HT-29 (cell line): ENCODE data around the gene KLC3. TPM values are rescaled to one million over a fixed set of nuclear protein-coding genes. Genes with fewer than 3 reads are reported as not detected.
"Not testable (repeated sequence)": the region's sequence is repeated elsewhere in the genome, so short reads cannot be mapped to it uniquely, and the experiment has no call there.

ENCODE experiments used
- DNase-seq: peaks from one replicate; pipeline ENCODE4 v3.0.0-alpha.2; 2015; ENCODE audit warnings: low spot score
- total RNA-seq: library from RNA; depleted of rRNA; stranded (reverse); fragments of >200 nt; shearing (Covaris generic); gene quantifications from 2 replicates; pipeline ENCODE4 v1.2.3, GENCODE V29; 2014

Gene KLC3
- total RNA-seq, 1 experiment from 2014 or later = 0.64 TPM

DNA sequence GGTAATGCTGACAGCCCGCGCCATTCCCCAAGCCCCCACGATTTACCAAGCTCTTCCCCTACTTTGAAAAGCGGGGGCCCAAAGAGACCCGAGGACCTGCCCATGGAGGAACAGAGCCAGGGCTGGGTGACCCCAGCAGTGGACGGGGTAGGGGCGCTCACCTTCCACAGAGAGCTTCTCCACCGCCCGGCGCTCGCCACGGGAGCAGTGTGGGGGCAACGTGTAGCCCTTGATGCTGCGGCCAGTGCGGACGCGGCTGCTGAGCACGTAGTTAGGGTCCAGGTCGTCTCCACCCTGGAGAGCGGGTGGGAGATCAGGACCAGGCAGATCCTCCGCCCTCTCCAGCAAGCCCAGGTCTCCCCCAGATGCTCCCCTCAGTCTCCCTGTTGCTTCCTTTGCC is 25.2 kb upstream of the KLC3 start:
- DNase-seq = no peak

- no peak for DNase-seq
Observed at GRCh38 chr19:45320997-45321775, 19.4 kb upstream of the KLC3 start.

DNA sequence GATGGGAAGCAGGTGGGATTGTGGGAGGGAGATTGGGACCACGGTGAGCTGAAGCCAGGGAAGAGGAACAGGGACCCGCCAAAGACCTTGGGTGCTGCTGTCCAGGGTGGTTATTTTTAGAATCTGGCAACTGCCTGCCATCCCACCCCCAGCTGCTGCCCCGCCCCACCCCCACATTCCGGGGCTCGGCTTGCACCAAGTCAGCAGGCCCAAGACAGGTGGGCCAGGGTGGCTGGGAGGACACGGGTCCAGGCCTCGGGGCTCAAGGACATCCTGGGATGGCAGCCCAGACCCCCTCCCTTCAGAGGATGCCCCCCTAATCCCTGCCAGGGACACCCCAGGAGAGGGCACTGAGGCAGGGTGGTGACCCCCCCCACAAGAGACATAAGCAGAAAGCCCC is 18.7 kb upstream of the KLC3 start:
- no peak for DNase-seq

DNA sequence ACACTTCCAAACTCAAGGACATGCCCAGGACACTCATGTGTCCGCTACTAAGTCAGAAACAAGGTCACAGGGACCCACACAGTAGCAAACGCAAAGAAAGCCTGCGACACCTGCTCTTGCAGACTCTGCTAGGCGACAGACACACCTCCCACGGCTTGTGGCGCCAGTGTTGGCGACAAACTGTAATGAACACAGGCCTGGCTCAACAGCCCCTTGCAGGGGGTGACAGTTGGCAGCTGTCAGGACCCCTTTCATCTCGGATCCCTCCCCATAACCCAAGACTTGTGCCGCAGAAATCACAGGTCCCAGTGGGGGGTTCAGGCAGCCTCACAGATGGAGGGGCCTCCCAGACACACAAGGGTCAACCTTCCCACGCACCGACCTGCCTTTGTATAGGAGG is 18.2 kb upstream of the KLC3 start:
- no peak for DNase-seq

DNA sequence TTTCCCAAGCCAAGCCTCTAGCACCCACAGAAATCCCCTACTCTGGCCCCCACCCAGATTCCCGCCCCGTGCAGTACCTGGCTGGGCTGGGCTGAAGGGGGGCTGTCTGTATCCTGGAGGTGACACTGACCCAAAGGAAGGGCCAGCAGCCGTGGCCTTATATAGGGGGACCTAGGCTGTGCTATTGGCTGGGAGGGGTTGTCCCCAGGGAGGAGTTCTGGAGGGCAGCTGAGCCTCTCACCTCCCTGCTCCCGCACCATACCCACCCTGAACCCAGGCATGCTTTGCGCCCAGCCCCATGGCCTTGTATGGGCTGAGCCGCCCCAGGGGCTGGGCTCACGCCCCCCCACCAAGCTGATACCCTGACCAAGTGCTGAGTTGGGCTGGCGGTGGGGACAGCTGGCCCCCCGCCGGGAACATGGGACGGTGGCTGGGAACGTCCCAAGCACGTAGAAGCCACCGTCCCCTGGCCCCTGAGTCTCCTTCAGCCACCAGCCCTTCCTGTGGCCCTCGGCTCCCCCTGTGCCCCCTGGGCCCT is 17.7 kb upstream of the KLC3 start, which contains the start of gene CKM:
TSS of gene CKM (minus strand) at position 132 of the 538 bp plus-strand sequence. CDS start 3,162 bp downstream, outside the sequence.
- no peak for DNase-seq

- DNase-seq = no peak
Observed at GRCh38 chr19:45323671-45324081, 16.9 kb upstream of the KLC3 start.

DNA sequence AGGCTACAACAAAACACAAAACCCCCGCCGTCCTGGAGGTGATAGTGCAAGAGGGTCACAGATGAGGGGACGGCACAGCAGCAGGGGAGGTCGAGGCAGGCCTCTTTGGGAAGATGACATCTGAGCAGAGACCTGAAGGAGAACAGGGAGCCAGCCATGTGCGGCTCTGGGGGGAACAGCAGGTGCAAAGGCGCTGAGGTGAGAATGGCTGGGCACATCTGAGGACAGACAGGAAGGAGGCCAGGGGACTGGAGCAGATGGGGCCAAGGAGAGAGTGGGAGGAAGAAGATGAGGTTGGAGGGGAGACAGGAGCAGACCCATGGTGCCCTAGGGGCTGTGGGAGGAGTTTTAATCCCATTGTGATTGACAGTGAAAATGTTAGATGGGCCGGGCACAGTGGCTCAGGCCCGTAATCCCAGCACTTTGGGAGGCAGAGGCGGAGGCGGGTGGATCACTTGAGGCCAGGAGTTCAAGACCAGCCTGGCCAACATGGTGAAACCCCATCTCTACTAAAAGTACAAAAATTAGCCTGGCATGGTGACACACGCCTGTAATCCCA is 16.1 kb upstream of the KLC3 start:
- DNase-seq = no peak

DNA sequence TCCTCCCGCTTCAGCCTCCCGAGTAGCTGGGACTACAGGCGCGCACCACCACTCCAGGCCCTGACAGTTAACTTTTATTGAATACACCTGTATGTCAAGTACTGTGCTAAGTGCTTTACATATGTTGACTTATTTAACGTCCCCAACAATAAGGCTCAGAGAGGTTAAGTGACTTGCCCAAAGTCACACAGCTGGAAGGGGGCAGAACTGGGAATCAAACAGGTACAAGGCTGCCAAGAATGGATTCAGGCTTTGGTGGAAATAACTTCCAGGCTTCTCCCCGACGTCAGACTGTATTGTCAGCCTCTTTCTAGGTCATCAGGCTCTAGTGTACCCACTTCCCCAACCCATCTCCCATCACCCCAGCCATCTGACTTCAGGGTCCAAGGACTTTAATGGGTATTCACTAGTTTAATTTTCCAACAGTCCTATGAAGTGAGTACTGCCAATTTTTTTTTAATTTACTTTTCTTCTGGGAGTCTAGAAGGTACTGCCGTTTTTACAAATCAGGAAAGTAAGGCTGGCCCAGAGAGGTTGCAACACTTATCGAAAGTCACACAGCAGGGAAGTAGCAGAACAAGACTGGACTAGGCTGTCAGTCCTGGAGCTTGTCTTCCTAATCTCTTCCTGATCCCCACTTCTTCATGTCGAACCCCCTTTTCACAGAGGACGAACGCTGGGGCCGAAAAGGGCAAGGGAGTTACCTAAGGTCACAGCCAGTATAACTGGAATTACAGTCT is 13.0 kb upstream of the KLC3 start:
- DNase-seq = no peak

- no peak for DNase-seq
Observed at GRCh38 chr19:45331411-45331810, 9.1 kb upstream of the KLC3 start.

DNA sequence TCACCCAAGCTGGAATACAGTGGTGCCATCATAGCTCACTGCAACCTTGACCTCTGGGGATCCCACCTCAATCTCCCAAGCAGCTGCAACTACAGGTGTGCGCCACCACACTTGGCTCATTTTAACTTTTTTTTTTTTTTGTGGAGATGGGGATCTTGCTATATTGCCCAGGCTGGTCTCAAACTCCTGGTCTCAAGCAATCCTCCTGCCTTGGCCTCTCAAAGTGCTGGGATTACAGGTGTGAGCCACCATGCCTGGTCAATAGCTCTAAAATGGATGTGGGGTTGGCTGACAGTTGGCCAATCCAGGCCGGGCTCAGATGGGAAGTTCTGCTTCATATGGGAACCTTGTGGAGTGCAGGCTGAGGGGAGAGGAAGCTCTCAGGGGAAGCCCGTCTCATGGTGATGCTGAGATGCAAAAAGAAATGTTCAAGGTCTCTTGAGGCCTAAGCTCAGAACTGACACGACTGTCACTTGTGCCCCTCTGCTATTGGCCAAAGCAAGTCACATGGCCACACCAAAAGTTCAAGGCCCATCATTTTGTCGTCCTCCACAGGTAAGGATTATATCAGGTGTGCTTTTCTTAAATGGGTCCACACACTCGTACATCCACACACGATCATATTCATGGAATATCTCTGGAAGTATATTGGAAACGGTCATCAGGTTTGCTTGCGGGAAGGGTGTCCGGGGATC is 6.8 kb upstream of the KLC3 start:
- DNase-seq = no peak

DNA sequence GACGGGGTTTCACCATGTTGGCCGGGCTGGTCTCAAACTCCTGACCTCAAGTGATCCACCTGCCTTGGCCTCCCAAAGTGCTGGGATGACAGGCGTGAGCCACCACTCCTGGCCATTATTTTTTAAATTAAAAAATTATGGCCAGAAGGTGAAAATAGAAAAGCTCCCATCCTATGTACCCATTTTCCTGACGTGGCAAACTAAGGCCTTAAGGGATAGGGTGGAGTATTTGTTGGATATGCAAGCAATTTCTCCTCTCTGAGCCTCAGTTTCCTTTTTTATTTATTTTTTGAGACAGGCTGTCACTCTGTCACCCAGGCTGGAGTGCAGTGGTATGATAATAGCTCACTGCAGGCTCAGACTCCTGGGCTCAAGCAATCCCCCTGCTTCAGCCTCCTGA is 5.7 kb upstream of the KLC3 start:
- DNase-seq = not testable (repeated sequence)

- no peak for DNase-seq
Observed at GRCh38 chr19:45336696-45337251, 3.8 kb upstream of the KLC3 start.

DNA sequence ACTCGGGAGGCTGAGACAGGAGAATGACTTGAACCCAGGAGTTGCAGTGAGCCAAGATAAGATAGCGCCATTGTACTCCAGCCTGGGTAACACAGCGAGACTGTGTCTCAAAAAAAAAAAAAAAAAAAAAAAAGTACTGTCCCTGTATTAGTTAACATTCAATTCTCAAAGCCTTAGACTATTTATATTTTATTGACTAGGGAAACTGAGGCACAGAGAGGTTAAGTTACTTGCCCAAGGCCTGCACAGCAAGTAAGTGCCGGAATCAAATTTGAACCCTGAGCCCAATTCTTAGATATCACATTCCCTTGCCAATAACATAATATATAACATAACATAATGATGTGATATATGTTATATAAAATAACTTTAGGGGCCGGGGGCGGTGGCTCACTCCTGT is 921 bp upstream of the KLC3 start:
- no peak for DNase-seq

GRCh38 chr19:45340899-45341453 is 426 bp downstream of the KLC3 start:
- DNase-seq = no peak

- DNase-seq = no peak
Observed at GRCh38 chr19:45342911-45343310, 2.4 kb downstream of the KLC3 start.

GRCh38 chr19:45344621-45345505 is 4.3 kb downstream of the KLC3 start:
- DNase-seq = no peak

GRCh38 chr19:45345506-45345860 is 4.9 kb downstream of the KLC3 start:
- DNase-seq = no peak

- no peak for DNase-seq
Observed at GRCh38 chr19:45346449-45346848, 5.9 kb downstream of the KLC3 start.

DNA sequence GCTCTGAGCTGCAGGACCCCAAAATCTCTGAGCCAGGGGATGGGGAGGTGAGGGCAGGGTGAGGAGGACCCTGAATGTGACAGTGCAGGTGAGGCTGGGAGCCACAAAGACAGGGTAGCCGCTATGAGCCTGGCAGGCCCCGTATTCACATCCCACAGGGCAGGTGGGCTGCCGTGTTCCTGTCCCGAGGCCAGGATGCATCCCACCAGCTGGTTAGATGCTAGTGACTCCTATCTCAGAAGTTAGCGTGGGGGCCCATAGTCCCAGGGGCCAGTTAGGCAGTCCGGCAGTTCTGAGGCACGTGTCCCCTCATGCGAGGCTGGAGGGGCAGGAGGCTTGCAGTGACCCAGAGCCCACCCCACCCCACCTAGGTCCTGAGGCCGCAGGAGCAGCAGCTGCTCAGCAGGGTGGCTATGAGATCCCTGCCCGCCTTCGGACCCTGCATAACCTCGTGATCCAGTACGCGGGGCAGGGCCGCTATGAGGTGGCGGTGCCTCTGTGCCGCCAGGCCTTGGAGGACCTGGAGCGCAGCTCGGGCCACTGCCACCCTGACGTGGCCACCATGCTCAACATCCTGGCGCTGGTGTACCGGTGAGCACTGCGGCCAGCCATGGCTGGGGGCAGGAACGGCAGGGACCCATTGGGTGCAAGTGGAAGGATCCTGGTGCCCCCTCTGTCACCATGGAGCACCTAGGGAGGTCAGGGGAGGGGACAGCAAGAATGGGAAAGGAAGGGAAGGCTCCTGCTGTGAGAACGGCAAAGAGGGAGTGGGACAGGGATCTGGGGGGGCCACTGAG is 7.2 kb downstream of the KLC3 start:
- DNase-seq = no peak
